Measurements from ENCODE around the gene RAB8B.
A peak's percentile ranks its signal among the peaks of the same experiment; 100 is the strongest.

RAB8B gene

DNA sequence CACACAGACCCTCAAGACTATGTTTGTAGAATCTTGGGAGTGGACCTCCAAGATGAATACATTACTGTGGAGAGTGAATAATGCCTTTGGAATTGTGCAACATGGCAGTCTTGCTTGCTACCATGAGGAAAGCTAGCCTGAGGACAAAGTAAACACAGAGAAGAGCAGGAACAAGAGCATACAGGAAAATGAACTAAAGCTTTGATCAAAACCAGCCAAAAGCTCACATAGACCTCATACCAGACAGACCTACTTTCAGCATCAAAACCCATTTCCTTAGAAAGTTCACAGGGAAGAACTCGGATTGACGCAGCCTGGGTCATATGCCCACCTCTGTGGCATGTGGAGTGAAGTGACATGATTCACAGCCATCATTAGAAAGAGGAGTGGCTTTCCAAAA is 3.3 kb upstream of the RAB8B start:
- Mint-ChIP-seq H3K4me1 (peaks cover 24% of the 10 kb centered on the region), H3K9me3 (no peaks in the 10 kb centered on the region), H3K4me3 (no peak overlapping the region), H3K36me3 (ENCODE audit: low read depth) (no peaks in the 10 kb centered on the region), H3K27me3 (ENCODE audit: low read depth, poor library complexity) (peaks cover 8% of the 10 kb centered on the region), H3K27ac (no peak overlapping the region)
- DNase-seq = no peak
- TF ChIP-seq CTCF (IDR thresholded peaks at IDR 0.05) = no peak

DNA sequence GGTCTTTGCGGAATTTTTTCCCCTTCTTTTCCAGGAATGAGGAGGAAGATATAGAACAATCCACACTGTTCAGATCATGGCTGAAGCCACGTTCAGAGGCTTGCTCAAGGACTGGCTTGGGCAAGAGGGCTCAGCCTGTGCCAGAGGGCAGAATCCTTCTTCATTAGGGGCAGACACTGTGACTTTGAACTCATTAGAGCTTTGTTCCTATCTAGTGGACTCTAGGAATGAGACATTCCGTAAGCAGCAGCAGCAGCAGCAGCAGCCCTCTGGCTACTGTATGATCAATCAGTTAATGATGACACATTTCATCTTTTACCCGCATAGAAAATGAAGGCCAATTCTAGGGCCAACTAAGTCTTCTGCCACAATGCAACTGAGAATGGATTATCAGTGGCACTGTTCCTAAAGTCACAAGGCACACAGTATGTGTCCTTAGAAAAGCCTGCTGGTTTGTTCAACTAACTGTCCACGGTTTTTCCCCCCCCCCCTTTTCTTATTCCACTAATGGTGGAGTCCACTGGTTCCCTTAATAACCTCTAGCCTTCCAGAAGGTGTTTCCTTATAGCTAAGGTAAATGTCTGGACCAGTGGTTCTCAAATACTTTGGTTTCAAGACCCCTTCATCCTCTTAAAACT is 1.7 kb upstream of the RAB8B start:
- H3K4me1 Mint-ChIP-seq = peaks cover 41% of the 10 kb centered on the region

DNA sequence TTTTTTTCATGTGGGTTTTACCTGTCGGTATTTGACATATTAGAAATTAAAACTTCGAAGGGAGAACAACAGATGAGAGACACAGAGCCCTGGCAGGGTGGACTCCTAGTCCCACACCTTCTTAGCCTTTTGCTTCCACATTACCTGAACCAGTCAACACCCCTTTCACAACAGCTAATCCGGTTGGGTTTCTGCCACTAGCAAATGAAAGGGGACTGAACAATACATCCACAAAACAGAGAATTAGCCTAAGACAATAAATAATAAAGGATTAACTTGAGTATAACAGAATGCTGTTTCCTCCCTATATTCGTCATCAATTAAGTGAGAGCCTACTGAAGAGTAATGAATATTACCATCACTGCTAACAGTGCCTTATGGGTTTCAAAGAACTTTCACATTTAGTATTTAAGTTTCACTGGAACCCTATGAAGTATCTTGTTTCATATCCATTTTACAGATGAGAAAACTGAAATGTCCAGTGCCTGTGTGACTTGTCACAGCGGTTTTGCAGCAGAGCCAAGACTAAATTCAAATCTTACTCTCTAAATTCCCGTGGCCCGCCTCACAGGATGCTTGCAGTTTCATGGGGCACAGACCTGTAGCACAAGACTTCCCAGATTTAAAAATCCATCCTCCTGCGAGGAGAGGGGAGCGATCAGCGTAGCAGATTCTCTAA is 1.0 kb upstream of the RAB8B start:
- Mint-ChIP-seq H3K27ac (peak overlapping the region; percentile 77), H3K4me1 (peaks cover 42% of the 10 kb centered on the region), H3K4me3 (peak overlapping the region; percentile 93), H3K9me3 (no peaks in the 10 kb centered on the region), H3K27me3 (ENCODE audit: low read depth, poor library complexity) (peaks cover 8% of the 10 kb centered on the region), H3K36me3 (ENCODE audit: low read depth) (no peaks in the 10 kb centered on the region)
- DNase-seq = no peak
- TF ChIP-seq CTCF (IDR thresholded peaks at IDR 0.05) = no peak

More for the DNA sequence above, 1.7 kb upstream of the RAB8B start:
- Mint-ChIP-seq H3K36me3 (ENCODE audit: low read depth) (no peaks in the 10 kb centered on the region), H3K27ac (no peak overlapping the region), H3K9me3 (no peaks in the 10 kb centered on the region), H3K4me3 (peak overlapping the region; percentile 93), H3K27me3 (ENCODE audit: low read depth, poor library complexity) (peaks cover 8% of the 10 kb centered on the region)
- TF ChIP-seq CTCF (IDR thresholded peaks at IDR 0.05) = no peak
- DNase-seq = no peak

GRCh38 chr15:63189941-63190768 is 749 bp downstream of the RAB8B start:
- DNase-seq = no peak
- Mint-ChIP-seq H3K4me3 (peak overlapping the region; percentile 93), H3K27me3 (ENCODE audit: low read depth, poor library complexity) (peaks cover 8% of the 10 kb centered on the region), H3K9me3 (no peaks in the 10 kb centered on the region), H3K27ac (peak overlapping the region; percentile 37), H3K4me1 (peaks cover 50% of the 10 kb centered on the region), H3K36me3 (ENCODE audit: low read depth) (no peaks in the 10 kb centered on the region)
- no peak for TF ChIP-seq CTCF (IDR thresholded peaks at IDR 0.05)

GRCh38 chr15:63190769-63191649 is 1.6 kb downstream of the RAB8B start:
- Mint-ChIP-seq H3K9me3 (no peaks in the 10 kb centered on the region), H3K27ac (no peak overlapping the region), H3K36me3 (ENCODE audit: low read depth) (no peaks in the 10 kb centered on the region), H3K4me1 (peaks cover 50% of the 10 kb centered on the region), H3K27me3 (ENCODE audit: low read depth, poor library complexity) (peaks cover 7% of the 10 kb centered on the region), H3K4me3 (peak overlapping the region; percentile 93)
- TF ChIP-seq CTCF (IDR thresholded peaks at IDR 0.05) = no peak
- DNase-seq = no peak
